ENCODE measurements around the gene QTRT2.

The QTRT2 gene

DNA sequence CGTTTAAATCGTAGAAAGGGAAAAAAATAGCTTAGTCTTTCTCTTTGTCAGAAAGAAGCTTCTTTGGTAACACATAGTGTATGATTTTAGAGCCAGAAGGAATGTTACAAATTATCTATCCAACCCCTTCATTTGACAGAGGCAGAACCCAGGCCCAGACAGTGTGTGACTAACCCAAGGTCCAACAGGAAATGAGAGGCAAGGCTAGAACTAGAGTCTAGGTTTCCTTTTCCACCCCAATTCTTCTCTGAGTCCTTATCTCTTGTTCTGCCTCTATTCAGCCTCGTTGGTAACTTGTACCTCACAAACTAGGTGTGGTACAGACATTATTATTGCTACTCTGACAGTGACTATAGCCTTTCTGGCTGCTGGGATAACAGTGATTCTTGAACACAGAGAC is 39.3 kb downstream of the QTRT2 start:
- DNase-seq (ENCODE audit: low read depth) = no peak
- no peak overlapping the region for H3K4me3 ChIP-seq (ENCODE audit: control insufficient read depth, low read depth, low read length)
- TF ChIP-seq, protein P1, sequence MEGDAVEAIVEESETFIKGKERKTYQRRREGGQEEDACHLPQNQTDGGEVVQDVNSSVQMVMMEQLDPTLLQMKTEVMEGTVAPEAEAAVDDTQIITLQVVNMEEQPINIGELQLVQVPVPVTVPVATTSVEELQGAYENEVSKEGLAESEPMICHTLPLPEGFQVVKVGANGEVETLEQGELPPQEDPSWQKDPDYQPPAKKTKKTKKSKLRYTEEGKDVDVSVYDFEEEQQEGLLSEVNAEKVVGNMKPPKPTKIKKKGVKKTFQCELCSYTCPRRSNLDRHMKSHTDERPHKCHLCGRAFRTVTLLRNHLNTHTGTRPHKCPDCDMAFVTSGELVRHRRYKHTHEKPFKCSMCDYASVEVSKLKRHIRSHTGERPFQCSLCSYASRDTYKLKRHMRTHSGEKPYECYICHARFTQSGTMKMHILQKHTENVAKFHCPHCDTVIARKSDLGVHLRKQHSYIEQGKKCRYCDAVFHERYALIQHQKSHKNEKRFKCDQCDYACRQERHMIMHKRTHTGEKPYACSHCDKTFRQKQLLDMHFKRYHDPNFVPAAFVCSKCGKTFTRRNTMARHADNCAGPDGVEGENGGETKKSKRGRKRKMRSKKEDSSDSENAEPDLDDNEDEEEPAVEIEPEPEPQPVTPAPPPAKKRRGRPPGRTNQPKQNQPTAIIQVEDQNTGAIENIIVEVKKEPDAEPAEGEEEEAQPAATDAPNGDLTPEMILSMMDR (IDR thresholded peaks at IDR 0.05; ENCODE audit: control insufficient read depth, insufficient read depth, low read depth, low read length, missing control alignments) = no peak

DNA sequence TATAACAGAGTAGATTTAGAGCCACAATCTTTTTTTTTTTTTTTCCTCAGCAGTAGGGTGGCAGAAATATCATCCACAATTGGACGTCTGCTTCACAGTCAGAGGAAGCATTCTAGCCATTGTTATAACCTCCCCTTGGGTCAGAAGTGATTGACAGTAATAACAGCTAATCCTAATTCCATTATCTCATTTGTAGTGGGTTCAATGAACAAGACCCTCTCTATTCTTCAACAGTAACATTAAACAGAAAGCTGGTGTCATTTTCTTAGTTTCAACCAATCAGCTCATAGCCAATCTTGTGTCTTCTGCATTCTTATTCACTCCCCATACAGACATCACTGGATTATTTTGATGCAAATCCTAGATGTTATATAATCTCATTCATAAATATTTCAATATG is 44.6 kb downstream of the QTRT2 start:
- DNase-seq (ENCODE audit: low read depth) = no peak
- TF ChIP-seq, protein P1 (IDR thresholded peaks at IDR 0.05; ENCODE audit: control insufficient read depth, insufficient read depth, low read depth, low read length, missing control alignments) = no peak
- no peak overlapping the region for H3K4me3 ChIP-seq (ENCODE audit: control insufficient read depth, low read depth, low read length)

DNA sequence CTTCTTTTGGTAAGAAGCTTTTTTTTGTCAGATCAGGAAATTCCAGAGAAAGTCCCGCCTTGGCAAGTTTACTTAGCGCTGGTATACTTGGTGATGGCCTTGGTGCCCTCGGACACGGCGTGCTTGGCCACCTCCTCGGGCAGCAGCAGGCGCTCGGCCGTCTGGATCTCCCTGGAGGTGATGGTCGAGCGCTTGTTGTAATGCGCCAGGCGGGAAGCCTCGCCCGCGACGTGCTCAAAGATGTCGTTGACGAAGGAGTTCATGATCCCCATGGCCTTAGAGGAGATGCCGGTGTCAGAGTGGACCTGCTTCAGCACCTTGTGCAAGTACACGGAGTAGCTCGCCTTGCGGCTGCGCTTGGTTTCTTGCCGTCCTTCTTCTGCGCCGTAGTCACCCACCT is 46.6 kb downstream of the QTRT2 start:
- no peak for DNase-seq (ENCODE audit: low read depth)
- TF ChIP-seq, protein P1 (IDR thresholded peaks at IDR 0.05; ENCODE audit: control insufficient read depth, insufficient read depth, low read depth, low read length, missing control alignments) = no peak
- H3K4me3 ChIP-seq (ENCODE audit: control insufficient read depth, low read depth, low read length) = no peak overlapping the region

DNA sequence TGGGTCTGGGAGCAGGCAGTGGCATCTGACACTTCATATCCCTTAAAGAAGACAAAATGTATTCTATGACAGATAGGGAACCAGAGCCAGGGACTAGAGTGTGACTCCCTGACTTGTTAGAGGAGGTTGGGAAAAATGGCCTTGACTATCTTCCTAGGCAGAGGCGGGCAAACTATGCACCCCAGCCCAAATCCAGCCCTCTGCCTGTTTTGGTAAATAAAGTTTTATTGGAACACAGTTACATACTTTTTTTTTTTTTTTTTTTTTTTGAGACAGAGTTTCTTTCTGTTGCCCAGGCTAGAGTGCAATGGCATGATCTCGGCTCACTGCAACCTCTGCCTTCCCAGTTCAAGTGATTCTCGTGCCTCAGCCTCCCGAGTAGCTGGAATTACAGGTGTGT is 47.3 kb downstream of the QTRT2 start:
- H3K4me3 ChIP-seq (ENCODE audit: control insufficient read depth, low read depth, low read length) = no peak overlapping the region
- TF ChIP-seq, protein P1 (IDR thresholded peaks at IDR 0.05; ENCODE audit: control insufficient read depth, insufficient read depth, low read depth, low read length, missing control alignments) = no peak
- no peak for DNase-seq (ENCODE audit: low read depth)

DNA sequence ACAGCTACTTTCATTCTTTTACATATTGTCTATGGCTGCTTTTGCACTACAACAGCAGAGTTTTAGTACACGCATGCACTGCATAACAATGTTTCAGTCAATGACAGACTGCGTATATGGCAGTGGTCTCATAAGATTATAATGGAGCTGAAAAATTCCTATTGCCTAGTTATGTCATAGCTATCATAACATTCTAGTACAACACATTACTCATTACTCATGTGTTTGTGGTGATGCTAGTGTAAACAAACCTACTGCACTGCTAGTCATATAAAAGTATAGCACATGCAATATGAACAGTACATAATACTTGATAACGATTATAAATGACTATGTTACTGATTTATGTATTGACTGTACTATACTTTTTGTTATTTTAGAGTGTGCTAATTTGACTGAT is 47.9 kb downstream of the QTRT2 start:
- no peak overlapping the region for H3K4me3 ChIP-seq (ENCODE audit: control insufficient read depth, low read depth, low read length)
- TF ChIP-seq, protein P1 (IDR thresholded peaks at IDR 0.05; ENCODE audit: control insufficient read depth, insufficient read depth, low read depth, low read length, missing control alignments) = no peak
- DNase-seq (ENCODE audit: low read depth) = no peak

DNA sequence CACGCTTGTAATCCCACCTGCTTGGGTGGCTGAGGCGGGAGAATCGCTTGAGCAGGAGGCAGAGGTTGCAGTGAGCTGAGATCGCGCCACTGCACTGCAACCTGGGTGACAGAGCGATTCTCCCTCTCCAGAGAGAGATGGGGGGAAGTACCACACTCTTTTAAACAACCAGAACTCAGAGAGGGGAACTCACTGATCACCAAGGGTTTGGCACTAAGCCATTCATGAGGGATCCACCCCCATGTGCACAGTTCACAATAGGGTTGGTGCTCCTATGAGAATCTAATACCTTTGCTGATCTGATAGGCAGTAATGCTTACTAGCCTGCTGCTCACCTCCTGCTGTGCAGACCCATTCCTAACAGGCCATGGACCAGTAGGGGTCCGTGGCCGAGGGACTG is 51.6 kb downstream of the QTRT2 start:
- no peak for DNase-seq (ENCODE audit: low read depth)
- TF ChIP-seq, protein P1 (IDR thresholded peaks at IDR 0.05; ENCODE audit: control insufficient read depth, insufficient read depth, low read depth, low read length, missing control alignments) = no peak
- no peak overlapping the region for H3K4me3 ChIP-seq (ENCODE audit: control insufficient read depth, low read depth, low read length)

DNA sequence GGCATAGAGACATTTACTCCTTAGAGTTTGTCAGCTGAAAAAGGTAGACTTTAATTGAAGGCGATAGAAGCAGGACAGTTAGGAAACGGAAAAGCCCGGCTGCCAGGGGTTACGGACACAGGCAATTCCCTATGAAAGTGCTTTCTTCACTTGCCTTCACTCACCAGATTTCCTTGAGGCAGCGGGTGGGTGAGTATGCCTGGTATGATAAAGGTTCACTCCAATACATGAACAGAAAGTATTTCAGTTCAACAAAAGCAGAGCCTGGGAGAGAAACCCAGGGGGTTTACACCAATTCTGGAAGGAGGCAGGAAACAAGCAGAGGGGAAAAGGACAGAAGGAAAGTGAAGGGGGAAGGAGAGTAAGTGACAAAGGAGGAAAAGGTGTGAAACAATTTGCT is 53.9 kb downstream of the QTRT2 start:
- no peak for DNase-seq (ENCODE audit: low read depth)
- H3K4me3 ChIP-seq (ENCODE audit: control insufficient read depth, low read depth, low read length) = no peak overlapping the region
- TF ChIP-seq, protein P1 (IDR thresholded peaks at IDR 0.05; ENCODE audit: control insufficient read depth, insufficient read depth, low read depth, low read length, missing control alignments) = no peak
